GM12892 (cell line): ENCODE results near the gene LENG1.
A peak's percentile ranks its signal among the peaks of the same experiment; 100 is the strongest.
"Not testable (repeated sequence)": the region's sequence is repeated elsewhere in the genome, so short reads cannot be mapped to it uniquely, and the experiment has no call there.

Source experiments
- DNase-seq: peaks from one replicate; pipeline ENCODE4 v3.0.0; 2011; ENCODE audit not compliant: insufficient read length
- FAIRE-seq: peaks from 2 replicates; lab custom pipeline; 2011; peaks lifted over from hg19 to GRCh38; lab: Jason Lieb, UNC
- POLR2A ChIP-seq: IDR thresholded peaks from 2 replicates; pipeline ENCODE4 v1.6.1; 2011; ENCODE audit warnings: low read depth, low read length, control low read depth
- POLR2AphosphoS5 ChIP-seq: IDR thresholded peaks from 2 replicates; pipeline ENCODE4 v1.6.1; 2011; ENCODE audit warnings: low read depth, low read length, control low read depth
- TAF1 ChIP-seq: IDR thresholded peaks from 2 replicates; pipeline ENCODE4 v1.6.1; 2011; ENCODE audit warnings: low read depth, mild to moderate bottlenecking, control low read depth, low read length, borderline replicate concordance

Gene LENG1

DNA sequence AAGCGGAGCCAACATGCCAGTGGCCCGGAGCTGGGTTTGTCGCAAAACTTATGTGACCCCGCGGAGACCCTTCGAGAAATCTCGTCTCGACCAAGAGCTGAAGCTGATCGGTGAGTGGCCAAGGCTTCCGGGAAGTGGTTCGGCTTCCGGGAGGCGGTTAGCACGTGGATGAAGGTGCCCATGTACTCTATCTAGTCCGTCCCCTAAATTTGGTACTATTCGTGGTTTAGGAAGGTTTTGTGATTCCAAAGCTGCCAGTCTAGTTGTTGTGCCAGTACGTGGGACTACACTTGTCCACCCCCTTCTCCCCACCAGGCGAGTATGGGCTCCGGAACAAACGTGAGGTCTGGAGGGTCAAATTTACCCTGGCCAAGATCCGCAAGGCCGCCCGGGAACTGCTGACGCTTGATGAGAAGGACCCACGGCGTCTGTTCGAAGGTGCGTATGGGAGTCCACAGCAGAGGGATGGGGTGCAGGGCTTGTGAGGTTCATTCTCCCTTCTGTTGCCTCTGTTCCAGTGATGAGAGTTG is 41.7 kb upstream of the LENG1 start:
- FAIRE-seq (no peak), DNase-seq (no peak)
- TF ChIP-seq POLR2AphosphoS5 (no peak), TAF1 (no peak), POLR2A (no peak)

GRCh38 chr19:54199401-54199800 is 39.9 kb upstream of the LENG1 start:
- no peak for FAIRE-seq
- no peak for DNase-seq
- TF ChIP-seq POLR2AphosphoS5 (no peak), POLR2A (no peak), TAF1 (no peak)

DNA sequence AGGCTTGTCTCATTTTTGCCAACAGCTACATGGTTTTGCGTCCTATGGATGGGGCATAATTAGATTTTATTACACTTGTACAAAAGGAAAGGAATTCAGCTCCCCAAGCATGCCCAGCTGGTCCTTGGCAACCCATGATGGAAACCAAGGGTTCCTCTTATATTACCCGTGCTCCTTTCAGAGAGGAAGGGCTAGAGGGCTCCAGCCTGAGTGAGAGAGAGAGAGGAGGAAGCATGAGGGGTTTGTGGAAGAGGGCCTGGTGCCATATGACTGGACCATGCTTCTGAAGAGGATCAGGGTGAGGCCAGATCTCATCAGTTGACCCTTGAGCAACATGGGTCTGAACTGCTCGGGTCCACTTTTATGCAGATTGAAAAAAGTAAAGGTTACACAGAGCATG is 37.6 kb upstream of the LENG1 start:
- no peak for TF ChIP-seq TAF1
- no peak for TF ChIP-seq POLR2AphosphoS5
- TF ChIP-seq POLR2A, result no peak
- FAIRE-seq (no peak), DNase-seq (no peak)

DNA sequence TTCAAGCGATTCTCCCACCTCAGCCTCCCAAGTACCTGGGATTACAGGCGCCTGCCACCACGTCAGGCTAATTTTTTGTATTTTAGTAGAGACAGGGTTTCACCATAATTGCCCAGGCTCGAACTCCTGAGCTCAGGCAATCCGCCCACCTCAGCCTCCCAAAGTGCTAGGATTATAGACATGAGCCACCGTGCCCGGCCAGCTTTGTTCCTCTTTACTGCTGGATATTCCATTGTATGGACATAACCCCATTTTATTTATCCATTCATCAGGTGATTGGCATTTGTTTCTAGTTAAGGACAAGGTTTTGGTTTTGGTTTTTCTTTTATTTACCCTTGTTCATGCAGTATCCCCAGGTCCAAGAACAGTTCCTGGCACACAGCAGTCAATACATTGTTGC is 37.0 kb upstream of the LENG1 start:
- TF ChIP-seq POLR2AphosphoS5 (no peak), TAF1 (no peak), POLR2A (no peak)
- DNase-seq (no peak), FAIRE-seq (no peak)

DNA sequence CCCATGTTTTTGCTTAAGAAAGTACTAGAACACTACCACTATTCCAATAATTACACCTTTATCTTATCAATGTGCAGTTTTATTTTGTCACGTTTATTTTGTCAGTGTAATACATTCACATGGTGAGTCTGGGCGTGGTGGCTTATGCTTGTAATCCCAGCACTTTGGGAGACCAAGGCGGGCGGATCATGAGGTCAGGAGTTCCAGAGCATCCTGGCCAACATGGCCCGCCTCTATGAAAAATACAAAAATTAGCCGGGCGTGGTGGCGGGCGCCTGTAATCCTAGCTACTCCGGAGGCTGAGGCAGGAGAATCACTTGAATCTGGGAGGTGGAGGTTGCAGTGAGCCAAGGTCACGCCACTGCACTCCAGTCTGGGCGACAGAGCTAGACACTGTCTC is 34.9 kb upstream of the LENG1 start:
- FAIRE-seq, DNase-seq: not testable (repeated sequence)

- FAIRE-seq (no peak), DNase-seq (no peak)
- TF ChIP-seq POLR2A, result no peak
- TF ChIP-seq TAF1, result no peak
- TF ChIP-seq POLR2AphosphoS5, result no peak
Measured at GRCh38 chr19:54193011-54193410, 33.5 kb upstream of the LENG1 start.

DNA sequence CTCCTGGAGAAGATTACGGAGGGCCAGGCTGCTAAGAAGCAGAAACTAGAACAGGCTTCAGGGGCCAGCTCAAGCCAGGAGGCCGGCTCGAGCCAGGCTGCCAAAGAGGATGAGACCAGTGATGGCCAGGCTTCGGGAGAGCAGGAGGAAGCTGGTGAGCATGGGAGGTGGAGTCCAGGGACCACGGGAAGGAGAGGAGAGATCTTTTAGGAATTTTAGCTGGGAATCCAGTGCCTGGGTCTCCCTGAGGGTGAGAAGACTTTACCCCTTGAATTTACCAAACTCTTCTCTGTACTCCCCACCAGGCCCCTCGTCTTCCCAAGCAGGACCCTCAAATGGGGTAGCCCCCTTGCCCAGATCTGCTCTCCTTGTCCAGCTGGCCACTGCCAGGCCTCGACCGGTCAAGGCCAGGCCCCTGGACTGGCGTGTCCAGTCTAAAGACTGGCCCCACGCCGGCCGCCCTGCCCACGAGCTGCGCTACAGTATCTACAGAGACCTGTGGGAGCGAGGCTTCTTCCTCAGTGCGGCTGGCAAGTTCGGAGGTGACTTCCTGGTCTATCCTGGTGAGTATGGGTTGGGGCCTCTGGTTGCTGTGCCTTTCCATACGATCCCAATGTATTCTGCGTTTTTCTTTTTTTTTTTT is 32.4 kb upstream of the LENG1 start:
- FAIRE-seq (no peak), DNase-seq (no peak)
- TF ChIP-seq POLR2AphosphoS5 (no peak), POLR2A (no peak), TAF1 (no peak)

- no peak for FAIRE-seq
- peak; percentile 71 for DNase-seq
- TF ChIP-seq POLR2AphosphoS5 (no peak), POLR2A (peak; percentile 64; the same call in 1 of the 2 replicates)
Measured at GRCh38 chr19:54191011-54191810, 31.7 kb upstream of the LENG1 start, which contains the start of gene TSEN34. TSEN34 (plus strand) TSS chr19:54191308; CDS start chr19:54191365, 57 bp downstream.

- FAIRE-seq, result no peak
- TF ChIP-seq POLR2A, result no peak
- TF ChIP-seq POLR2AphosphoS5, result no peak
- TF ChIP-seq TAF1, result no peak
- DNase-seq, result peak; percentile 71
Measured at GRCh38 chr19:54190503-54191010, 31.0 kb upstream of the LENG1 start.

- DNase-seq (peak; percentile 71), FAIRE-seq (peak; percentile 99)
- peak; percentile 77 for TF ChIP-seq POLR2AphosphoS5
- TF ChIP-seq TAF1, result no peak
- peak; percentile 82 for TF ChIP-seq POLR2A
Measured at GRCh38 chr19:54189735-54190502, 30.4 kb upstream of the LENG1 start.

DNA sequence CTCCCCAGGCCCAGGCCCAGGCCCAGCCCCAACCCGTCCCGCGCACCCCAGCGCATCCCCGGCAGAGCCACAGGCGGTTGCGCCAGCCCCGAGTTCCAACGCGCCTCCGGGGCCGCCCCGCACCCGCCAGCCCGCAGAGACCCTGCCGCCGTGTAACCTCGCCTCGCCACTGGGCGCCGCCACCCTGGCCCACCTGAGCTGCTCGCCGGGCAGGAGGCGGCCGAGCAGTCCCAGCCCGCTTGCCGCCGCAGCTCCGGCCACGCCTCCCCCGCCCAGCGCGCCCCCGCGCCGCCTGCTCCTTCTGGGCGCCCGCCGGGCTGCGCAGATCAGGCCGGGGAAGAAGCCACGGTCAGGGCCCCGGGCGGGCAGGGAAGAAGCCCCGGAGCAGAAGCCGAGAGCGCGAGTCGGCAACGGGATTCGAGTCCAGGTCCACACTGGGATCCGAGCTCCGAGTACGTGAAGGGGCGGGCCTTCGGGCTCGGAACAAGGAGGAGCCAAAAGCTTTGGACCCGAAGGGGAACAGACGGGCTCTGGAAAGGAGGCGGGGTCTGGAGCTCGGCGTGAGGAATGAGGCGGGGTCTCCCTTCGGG is 29.7 kb upstream of the LENG1 start, which contains the start of gene MBOAT7:
MBOAT7 (minus strand) TSS at position 436 of the 590 bp plus-strand sequence. CDS start 1,072 bp downstream, outside the sequence.
- TF ChIP-seq POLR2A (peak; percentile 48; the same call in 1 of the 2 replicates), POLR2AphosphoS5 (no peak), TAF1 (no peak)
- no peak for FAIRE-seq
- DNase-seq, result peak; percentile 89
